A673 (cell line): ENCODE data around the gene CAPN13. TPM values are rescaled to one million over a fixed set of nuclear protein-coding genes. Genes with fewer than 3 reads are reported as not detected.

ENCODE experiments used
- BruUV-seq: library from RNA; stranded (reverse); fragments of 400-500 nt; replicated peaks from 2 replicates; lab custom pipeline; 2021; lab: Mats Ljungman, UMichigan
- CTCF ChIA-PET: fragments of 300-600 bp; sonication (Branson Sonifier 250); formaldehyde crosslinking; loops from one replicate; lab custom pipeline; 2022; ENCODE audit warnings: antibody characterized with exemption; lab: Charles Lee
- POLR2A ChIA-PET: fragments of 300-600 bp; sonication (Branson Sonifier 250); formaldehyde crosslinking; loops from one replicate; lab custom pipeline; 2022; ENCODE audit warnings: antibody characterized with exemption; ENCODE audit not compliant: low non-redundant PET; lab: Charles Lee
- DNase-seq: peaks from one replicate; pipeline ENCODE4 v3.0.0-alpha.2; 2015; ENCODE audit warnings: low spot score
- H3K27ac ChIP-seq: fragments of 200-600 bp; sonication (generic); 2 replicates; pipeline ENCODE4 v1.5.1; 2016; ENCODE audit warnings: mixed run types, low read depth, mild to moderate bottlenecking, mixed read lengths, antibody characterized with exemption, low read length; ENCODE audit not compliant: poor library complexity, severe bottlenecking
- H3K27me3 ChIP-seq: fragments of 200-600 bp; sonication (generic); replicated peaks from 2 replicates; pipeline ENCODE4 v1.6.1; 2017; ENCODE audit warnings: mixed run types, low read depth, mild to moderate bottlenecking, mixed read lengths, antibody characterized with exemption, low read length; ENCODE audit not compliant: insufficient read depth, poor library complexity
- H3K36me3 ChIP-seq: fragments of 200-600 bp; sonication (generic); 2 replicates; pipeline ENCODE4 v1.6.1; 2016; ENCODE audit warnings: mixed run types, mild to moderate bottlenecking, mixed read lengths, antibody characterized with exemption, low read length; ENCODE audit not compliant: insufficient read depth, poor library complexity, severe bottlenecking
- H3K4me1 ChIP-seq: fragments of 200-600 bp; sonication (generic); 2 replicates; pipeline ENCODE4 v1.6.1; 2017; ENCODE audit warnings: mixed run types, mild to moderate bottlenecking, mixed read lengths, antibody characterized with exemption, low read length; ENCODE audit not compliant: insufficient read depth, poor library complexity, severe bottlenecking
- H3K4me3 ChIP-seq: fragments of 200-600 bp; sonication (generic); 2 replicates; pipeline ENCODE4 v1.5.1; 2016; ENCODE audit warnings: low read depth, mixed run types, mild to moderate bottlenecking, mixed read lengths, low read length; ENCODE audit not compliant: poor library complexity, severe bottlenecking
- H3K9me3 ChIP-seq: fragments of 200-600 bp; sonication (generic); 2 replicates; pipeline ENCODE4 v1.6.1; 2016; ENCODE audit warnings: mixed run types, low read depth, mild to moderate bottlenecking, mixed read lengths, antibody characterized with exemption, low read length; ENCODE audit not compliant: poor library complexity, severe bottlenecking
- CTCF ChIP-seq: fragments of 300-800, 200-600 bp; sonication (generic); conservative IDR thresholded peaks from 2 replicates; pipeline ENCODE4 v1.5.1; 2017; ENCODE audit warnings: low read depth, mild to moderate bottlenecking, antibody characterized with exemption, low read length, moderate library complexity, mixed read lengths
- EZH2 ChIP-seq: fragments of 200-600 bp; sonication (generic); IDR thresholded peaks from 2 replicates; pipeline ENCODE4 v1.6.1; 2017; ENCODE audit warnings: borderline replicate concordance, low read depth, mild to moderate bottlenecking, mixed read lengths, antibody characterized with exemption, low read length; ENCODE audit not compliant: poor library complexity, severe bottlenecking
- intact Hi-C: fragments of 100-400 bp; cut with micrococcal nuclease; formaldehyde crosslinking; loops from one replicate; pipeline ENCODE4 v1.10.0; 2022; ENCODE audit not compliant: unreplicated experiment
- total RNA-seq: library from RNA; stranded (reverse); gene quantifications from 2 replicates; pipeline ENCODE4 v1.2.3, GENCODE V29; 2021

Gene CAPN13
- total RNA-seq, 1 experiment from 2014 or later = not detected

GRCh38 chr2:30721241-30721640 is 86.0 kb downstream of the CAPN13 start:
- TF ChIP-seq CTCF = no peak
- no peak for TF ChIP-seq EZH2
- H3K9me3 ChIP-seq = no peaks in the 10 kb centered on the region
- intact Hi-C loops = no loop called here
- H3K4me3 ChIP-seq = no peak overlapping the region
- ChIA-PET POLR2A (no interaction called here), CTCF (no interaction called here)
- H3K27me3 ChIP-seq = peaks cover 27% of the 10 kb centered on the region
- no peak overlapping the region for H3K27ac ChIP-seq
- no TSS peak for BruUV-seq
- DNase-seq = no peak
- no peaks in the 10 kb centered on the region for H3K36me3 ChIP-seq
- no peaks in the 10 kb centered on the region for H3K4me1 ChIP-seq

- BruUV-seq = no TSS peak
- no peak for DNase-seq
- ChIA-PET POLR2A (no interaction called here), CTCF (interaction anchor here (0.6 kb wide), 2 partner anchors 48 to 68 kb away, joined by 3 to 6 read pairs; no protein-coding TSS in a partner anchor)
- Histone ChIP-seq H3K27ac (no peak overlapping the region), H3K27me3 (peaks cover 5% of the 10 kb centered on the region), H3K4me1 (no peaks in the 10 kb centered on the region), H3K4me3 (no peak overlapping the region), H3K9me3 (no peaks in the 10 kb centered on the region), H3K36me3 (no peaks in the 10 kb centered on the region)
- TF ChIP-seq CTCF (no peak), EZH2 (no peak)
- intact Hi-C loops = loop anchor here (10.0 kb wide), 1 partner anchor 1008 kb away; no protein-coding TSS in a partner anchor
Observed at GRCh38 chr2:30717081-30717650, 90.1 kb downstream of the CAPN13 start.

GRCh38 chr2:30716123-30716900 is 90.9 kb downstream of the CAPN13 start:
- no peak for DNase-seq
- Histone ChIP-seq H3K9me3 (no peaks in the 10 kb centered on the region), H3K4me3 (no peak overlapping the region), H3K4me1 (no peaks in the 10 kb centered on the region), H3K27ac (no peak overlapping the region), H3K27me3 (peaks cover 5% of the 10 kb centered on the region), H3K36me3 (no peaks in the 10 kb centered on the region)
- intact Hi-C loops = loop anchor here (10.0 kb wide), 1 partner anchor 1008 kb away; no protein-coding TSS in a partner anchor
- no peak for TF ChIP-seq CTCF
- POLR2A ChIA-PET = no interaction called here
- CTCF ChIA-PET = interaction anchor here (0.6 kb wide), 2 partner anchors 48 to 67 kb away, joined by 4 to 6 read pairs; no protein-coding TSS in a partner anchor
- BruUV-seq = no TSS peak
